GM19240 (cell line): ENCODE measurements around the gene CCL25.
"Not testable (repeated sequence)": the region's sequence is repeated elsewhere in the genome, so short reads cannot be mapped to it uniquely, and the experiment has no call there.

ENCODE experiments used
- DNase-seq: peaks from one replicate; pipeline ENCODE4 v3.0.0; 2011; ENCODE audit warnings: low spot score; ENCODE audit not compliant: insufficient read length

The CCL25 gene, protein sequence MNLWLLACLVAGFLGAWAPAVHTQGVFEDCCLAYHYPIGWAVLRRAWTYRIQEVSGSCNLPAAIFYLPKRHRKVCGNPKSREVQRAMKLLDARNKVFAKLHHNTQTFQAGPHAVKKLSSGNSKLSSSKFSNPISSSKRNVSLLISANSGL

DNA sequence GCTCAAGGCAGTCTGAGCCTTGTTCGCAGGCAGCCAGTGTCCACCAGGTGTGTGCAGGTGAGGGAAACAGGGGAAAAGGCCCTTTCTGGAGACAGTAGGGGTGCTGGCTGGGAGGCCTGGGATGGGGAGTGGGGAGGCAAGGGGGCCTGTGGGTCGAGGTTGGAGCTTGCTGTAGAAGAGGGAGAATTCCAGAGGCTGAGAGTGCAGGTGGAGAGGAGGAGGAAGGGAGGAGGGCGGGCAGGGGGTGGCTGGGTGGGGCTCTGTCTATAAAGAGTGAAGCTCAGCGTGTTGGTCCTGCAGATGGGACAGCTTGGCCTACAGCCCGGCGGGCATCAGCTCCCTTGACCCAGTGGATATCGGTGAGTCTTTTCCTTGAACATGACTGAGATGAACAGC, at the start of gene CCL25:
Gene CCL25, plus strand, starts transcription at position 297 of the 396 bp plus-strand sequence. CDS start 290 bp downstream, outside the sequence.
- no peak for DNase-seq

GRCh38 chr19:8004001-8004400, 48.6 kb upstream of the CCL25 start:
- no peak for DNase-seq

GRCh38 chr19:8004723-8005513, 47.6 kb upstream of the CCL25 start:
- DNase-seq, result no peak

GRCh38 chr19:8005534-8006256, 46.9 kb upstream of the CCL25 start, which contains the start of gene ELAVL1:
Gene ELAVL1, minus strand, starts transcription at chr19:8005641. Its CDS starts 13,826 bp downstream, at chr19:7991815.
- peak; percentile 96 for DNase-seq

DNA sequence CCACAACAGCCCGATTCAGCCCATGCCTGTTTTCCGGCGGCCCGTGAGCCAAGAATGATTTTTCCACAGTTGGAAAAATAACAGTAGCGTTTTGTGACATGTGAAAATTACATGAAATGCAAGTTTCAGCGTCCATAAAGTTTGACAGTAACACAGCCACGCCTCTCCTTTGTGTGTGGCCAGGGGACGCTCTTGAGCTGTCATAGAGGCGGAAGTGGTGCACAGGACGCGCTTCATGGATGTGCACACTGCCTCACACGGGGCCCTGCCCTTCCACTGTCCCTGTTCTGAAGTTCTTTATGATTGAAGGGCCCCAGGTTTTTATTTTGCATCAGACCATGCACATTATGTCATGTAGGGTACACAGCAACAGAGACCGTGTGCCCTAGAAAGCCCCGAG, 34.8 kb upstream of the CCL25 start:
- peak; percentile 27 for DNase-seq

DNA sequence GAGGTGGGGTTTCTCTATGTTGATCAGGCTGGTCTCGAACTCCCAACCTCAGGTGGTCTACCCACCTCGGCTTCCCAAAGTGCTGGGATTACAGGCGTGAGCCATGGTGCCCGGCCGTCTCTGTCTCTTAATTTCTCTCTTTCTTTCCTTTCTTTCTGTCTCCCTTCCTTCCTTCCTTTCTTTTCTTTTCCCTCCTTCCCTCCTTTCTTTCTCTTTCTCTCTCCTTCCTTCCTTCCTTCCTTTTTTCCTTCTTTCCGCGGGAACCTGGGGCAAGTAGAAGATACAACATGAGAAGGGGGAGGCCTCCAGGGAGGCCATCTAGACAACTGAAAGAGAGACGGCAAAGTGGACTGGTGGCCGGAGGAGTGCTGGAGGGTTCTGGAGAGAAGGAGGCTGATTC, 31.9 kb upstream of the CCL25 start:
- DNase-seq, result no peak

- no peak for DNase-seq
Observed at GRCh38 chr19:8021374-8021773, 31.2 kb upstream of the CCL25 start.

GRCh38 chr19:8022275-8022674, 30.3 kb upstream of the CCL25 start:
- DNase-seq, result no peak

GRCh38 chr19:8023371-8023770, 29.2 kb upstream of the CCL25 start:
- no peak for DNase-seq

GRCh38 chr19:8024256-8024655, 28.3 kb upstream of the CCL25 start:
- not testable (repeated sequence) for DNase-seq

DNA sequence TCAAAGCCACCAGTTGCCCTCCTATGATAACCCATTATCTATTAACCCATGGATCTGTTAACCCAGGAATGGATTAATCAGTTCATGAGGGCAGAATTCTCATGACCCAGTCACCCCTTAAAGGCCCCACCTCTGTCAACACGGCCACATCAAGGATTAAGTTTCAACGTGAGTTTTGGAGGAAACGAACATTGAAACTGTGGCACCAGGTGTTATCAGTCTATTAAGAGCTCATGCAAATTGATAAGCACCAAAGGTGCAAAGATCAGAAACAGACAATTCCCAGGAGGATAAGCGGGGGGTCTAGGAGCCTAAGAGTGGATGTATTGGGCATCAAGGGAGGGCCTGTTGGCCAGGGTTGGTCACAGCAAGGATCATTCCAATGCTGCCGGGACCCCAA, 27.2 kb upstream of the CCL25 start:
- no peak for DNase-seq

GRCh38 chr19:8028951-8029491, 23.5 kb upstream of the CCL25 start:
- no peak for DNase-seq

GRCh38 chr19:8030960-8031359, 21.6 kb upstream of the CCL25 start:
- DNase-seq, result no peak

GRCh38 chr19:8033287-8034177, 19.0 kb upstream of the CCL25 start:
- DNase-seq, result not testable (repeated sequence)

- DNase-seq, result no peak
Observed at GRCh38 chr19:8034178-8034525, 18.4 kb upstream of the CCL25 start.

- no peak for DNase-seq
Observed at GRCh38 chr19:8036434-8037099, 16.0 kb upstream of the CCL25 start.

- DNase-seq, result no peak
Observed at GRCh38 chr19:8038815-8039214, 13.7 kb upstream of the CCL25 start.

DNA sequence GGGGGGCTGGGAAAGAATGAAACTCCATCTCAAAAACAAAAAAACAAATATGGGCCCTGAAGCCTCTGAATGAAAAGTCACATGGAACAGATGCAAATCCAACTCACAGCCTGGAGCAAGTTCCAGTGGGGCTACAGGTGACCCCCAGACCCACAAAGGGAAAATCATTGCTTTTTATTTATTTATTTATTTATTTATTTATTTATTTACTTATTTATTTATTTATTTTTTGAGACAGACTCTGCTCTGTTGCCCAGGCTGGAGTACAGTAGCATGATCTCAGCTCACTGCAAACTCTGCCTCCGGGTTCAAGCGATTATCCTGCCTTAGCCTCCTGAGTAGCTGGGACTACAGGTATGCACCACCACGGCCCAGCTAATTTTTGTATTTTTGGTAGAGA, 13.3 kb upstream of the CCL25 start:
- DNase-seq, result no peak

- no peak for DNase-seq
Observed at GRCh38 chr19:8041531-8041931, 11.0 kb upstream of the CCL25 start.

DNA sequence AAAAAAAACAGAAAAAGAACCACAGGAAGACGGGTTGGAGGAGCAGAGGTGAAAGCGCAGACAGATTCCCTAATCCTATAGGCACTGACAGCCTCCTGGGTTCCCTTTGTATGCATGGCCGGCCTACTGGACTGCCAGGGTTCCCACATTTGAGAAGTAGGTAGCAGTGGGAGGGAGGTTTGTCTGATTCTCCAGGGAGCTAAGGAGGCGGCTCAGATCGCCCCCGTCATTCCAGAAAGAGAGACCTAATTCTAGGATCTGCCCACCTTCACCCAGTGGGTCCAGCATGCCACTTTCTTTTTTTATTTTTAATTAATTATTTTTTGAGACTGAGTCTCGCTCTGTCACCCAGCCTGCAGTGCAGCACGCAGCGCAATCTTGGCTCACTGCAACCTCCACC, 9.7 kb upstream of the CCL25 start:
- DNase-seq, result no peak

DNA sequence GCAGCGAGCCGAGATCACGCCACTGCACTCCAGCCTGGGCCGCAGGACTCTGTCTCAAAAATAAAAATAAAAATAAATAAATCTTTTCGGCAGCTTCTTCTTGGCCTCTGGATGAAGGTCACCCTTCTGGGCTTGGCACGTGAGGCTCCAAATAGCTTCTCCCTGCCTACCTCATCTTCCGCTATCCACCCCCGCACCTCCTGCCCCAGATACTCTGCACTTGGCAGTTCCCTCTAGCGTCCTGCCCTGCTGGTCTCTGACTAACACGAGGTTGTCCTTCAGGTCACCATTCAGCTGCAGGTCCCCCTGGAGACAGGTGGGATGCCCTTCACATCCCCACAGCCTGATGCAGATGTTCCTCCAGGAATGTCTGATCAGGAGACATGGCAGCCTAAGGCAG, 8.5 kb upstream of the CCL25 start:
- DNase-seq, result no peak
